CD4-positive, alpha-beta T cell treated with Interleukin-6 for 4 hours (primary cell): ENCODE results near the gene ALG3.
"Not testable (repeated sequence)": the region's sequence is repeated elsewhere in the genome, so short reads cannot be mapped to it uniquely, and the experiment has no call there.

ENCODE experiments used
- DNase-seq: peaks from one replicate; pipeline ENCODE4 v3.0.0-alpha.2; 2020; ENCODE audit warnings: mixed read lengths

ALG3 gene

GRCh38 chr3:184248454-184249411 is at the start of gene ALG3:
ALG3 (minus strand) TSS chr3:184248962; CDS start chr3:184248940, 22 bp downstream.
- peak; percentile 88 for DNase-seq

GRCh38 chr3:184296616-184297015 is 47.9 kb upstream of the ALG3 start:
- no peak for DNase-seq

- DNase-seq = no peak
These were observed 47.0 kb upstream of the ALG3 start for GRCh38 chr3:184295771-184296170.

GRCh38 chr3:184291738-184292445 is 43.1 kb upstream of the ALG3 start:
- no peak for DNase-seq

GRCh38 chr3:184291044-184291737 is 42.4 kb upstream of the ALG3 start:
- DNase-seq = no peak

GRCh38 chr3:184290331-184290730 is 41.6 kb upstream of the ALG3 start:
- no peak for DNase-seq

GRCh38 chr3:184289426-184289938 is 40.7 kb upstream of the ALG3 start:
- DNase-seq = peak; percentile 68

GRCh38 chr3:184284696-184285095 is 35.9 kb upstream of the ALG3 start:
- DNase-seq = peak; percentile 39

GRCh38 chr3:184283681-184284080 is 34.9 kb upstream of the ALG3 start:
- no peak for DNase-seq

GRCh38 chr3:184282941-184283340 is 34.2 kb upstream of the ALG3 start:
- no peak for DNase-seq

GRCh38 chr3:184277366-184277765 is 28.6 kb upstream of the ALG3 start:
- DNase-seq = no peak

- DNase-seq = no peak
These were observed 27.5 kb upstream of the ALG3 start, which contains the start of gene ECE2 for GRCh38 chr3:184275961-184276910. ECE2 (plus strand) TSS chr3:184276022; CDS start chr3:184276154, 132 bp downstream.

GRCh38 chr3:184275381-184275701 is 26.6 kb upstream of the ALG3 start:
- no peak for DNase-seq

- no peak for DNase-seq
These were observed 23.5 kb upstream of the ALG3 start for GRCh38 chr3:184272269-184272668.

GRCh38 chr3:184267249-184267648 is 18.5 kb upstream of the ALG3 start:
- not testable (repeated sequence) for DNase-seq

GRCh38 chr3:184262764-184263179 is 14.0 kb upstream of the ALG3 start:
- DNase-seq = no peak

GRCh38 chr3:184261854-184262763 is 13.3 kb upstream of the ALG3 start:
- DNase-seq = peak; percentile 18

- peak; percentile 68 for DNase-seq
These were observed 12.6 kb upstream of the ALG3 start, which contains the start of gene CAMK2N2 for GRCh38 chr3:184261270-184261853. CAMK2N2 (minus strand) TSS chr3:184261553; CDS start chr3:184261285, 268 bp downstream.

GRCh38 chr3:184260724-184261269 is 12.0 kb upstream of the ALG3 start:
- DNase-seq = no peak
